ENCODE results near the gene EML1. TPM values are rescaled to one million over a fixed set of nuclear protein-coding genes. Genes with fewer than 3 reads are reported as not detected.

Gene EML1
- total and polyA plus RNA-seq, 2 of the 13 experiments (the other 11 are each of a cell fraction or from before 2014, with no cell fraction given) = 0.59 to 1.7 TPM

GRCh38 chr14:99971941-99972747 is 178.9 kb downstream of the EML1 start (continued):
- TF ChIP-seq ZGPAT (CRISPR knock-in tag; IDR thresholded peaks at IDR 0.05) (peak; percentile 26; the same call in 1 of the 2 replicates), ZNF687 (CRISPR knock-in tag; IDR thresholded peaks at IDR 0.05) (peak; percentile 33; the same call in 1 of the 2 replicates)

- ChIA-PET POLR2A (no interaction called here), CTCF (ENCODE audit: low intra/inter-chr PET ratio, low total read pairs) (no interaction called here)
- DNase-seq (ENCODE audit: low spot score) (no peak), FAIRE-seq (no peak), ATAC-seq (no peak)
- H3K79me2 ChIP-seq (ENCODE audit: insufficient read depth, low read length) = peaks cover 33% of the 10 kb centered on the region
- 0 out of 2 replicates have a peak, but pooled peaks cover 2% of the 10 kb centered on the region for H4K20me1 ChIP-seq (ENCODE audit: insufficient read depth, low read length)
- intact Hi-C loops (cut with micrococcal nuclease; ENCODE audit: unreplicated experiment) (loop anchor here (5.0 kb wide), 1 partner anchor 716 kb away; no protein-coding TSS in a partner anchor), in situ Hi-C loops (cut with HindIII; ENCODE audit: extremely low pct_ligation_motif_present, low pct_unique_long_range_greater_than_20kb) (no loop called here)
- peak overlapping the region; percentile 85 for H3K4me2 ChIP-seq (ENCODE audit: low read depth, low read length)
- H3K27me3 ChIP-seq (ENCODE audit: control insufficient read depth in 1 of 2, insufficient read depth in 2 of 2, low read length in 2 of 2) = peaks cover 0 to 24% of the 10 kb centered on the region in 2 experiments; a peak in 2 of 5 replicates
- H3K27ac ChIP-seq (ENCODE audit: extremely low read length, insufficient read depth, low read length) = peak overlapping the region; percentile 30
- TSS peak; percentile 69 for BruUV-seq (replicated peaks)
- peaks cover 33% of the 10 kb centered on the region for H3K4me1 ChIP-seq (ENCODE audit: insufficient read depth, low read length)
- WGBS (ENCODE audit: low lambda C conversion rate) = 16% methylated on average over 11 of the region's 11 CpGs
- no peaks in the 10 kb centered on the region for H3K9me3 ChIP-seq (ENCODE audit: low read length)
- H3K36me3 ChIP-seq (replicated peaks in 1 of 2; ENCODE audit: control insufficient read depth in 1 of 2, insufficient read depth in 2 of 2, low read length in 2 of 2) = no peaks in the 10 kb centered on the region
- no peak overlapping the region for H2AFZ ChIP-seq (ENCODE audit: low read length)
- H3K9ac ChIP-seq (ENCODE audit: insufficient read depth, low read depth, low read length) = peak overlapping the region; percentile 84
- TF ChIP-seq ZNF7 (CRISPR knock-in tag; IDR thresholded peaks at IDR 0.05) (peak; percentile 97), ZMAT3 (CRISPR knock-in tag; conservative IDR thresholded peaks at IDR 0.05) (no peak), NR2F6 (IDR thresholded peaks at IDR 0.05) (no peak), NR2F6 (CRISPR knock-in tag; IDR thresholded peaks at IDR 0.05) (no peak), KDM5A (IDR thresholded peaks at IDR 0.05; ENCODE audit: borderline replicate concordance, low read length) (no peak)
- peak overlapping the region; percentile 69 to 92 (median 90) for H3K4me3 ChIP-seq (replicated peaks in 1 of 3; ENCODE audit: insufficient read depth in 1 of 3, low read depth in 2 of 3, low read length in 3 of 3)
These were observed 179.7 kb downstream of the EML1 start for GRCh38 chr14:99972748-99973466.
